Stimulated activated CD4-positive, alpha-beta T cell treated with anti-CD3 and anti-CD28 coated beads, Interleukin-2, amount 100 ng/mL, for 24 hours (primary cell): ENCODE measurements around the gene GNE.
"Not testable (repeated sequence)": the region's sequence is repeated elsewhere in the genome, so short reads cannot be mapped to it uniquely, and the experiment has no call there.

Source experiments
- DNase-seq, 2 donors: peaks; one replicate each; pipeline ENCODE4 v3.0.0-alpha.2; 2020

The GNE gene

DNA sequence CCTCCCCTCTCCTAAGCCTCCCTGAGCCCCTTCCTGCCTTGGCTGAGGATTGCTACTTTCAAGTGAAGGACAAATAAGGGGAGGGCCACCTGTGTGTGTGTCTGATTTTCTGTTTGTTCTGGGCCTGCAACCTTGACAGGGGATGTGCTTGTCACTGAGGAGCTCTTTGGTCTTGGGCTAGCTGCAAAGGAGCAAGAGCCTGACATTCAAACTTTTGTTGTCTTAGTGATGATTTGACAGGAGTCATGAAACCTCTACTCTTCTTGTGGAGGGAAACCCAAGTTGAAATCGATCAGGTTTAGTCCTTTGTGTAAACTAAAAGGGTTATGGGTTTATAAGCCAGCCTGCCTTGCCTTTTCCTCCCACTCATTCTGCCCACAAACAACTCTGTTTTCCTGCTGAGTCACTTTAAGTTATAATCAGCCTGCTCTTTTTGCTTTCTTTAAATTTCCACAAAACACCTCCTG lies 50.7 kb downstream of the GNE start:
- no peak for DNase-seq

DNA sequence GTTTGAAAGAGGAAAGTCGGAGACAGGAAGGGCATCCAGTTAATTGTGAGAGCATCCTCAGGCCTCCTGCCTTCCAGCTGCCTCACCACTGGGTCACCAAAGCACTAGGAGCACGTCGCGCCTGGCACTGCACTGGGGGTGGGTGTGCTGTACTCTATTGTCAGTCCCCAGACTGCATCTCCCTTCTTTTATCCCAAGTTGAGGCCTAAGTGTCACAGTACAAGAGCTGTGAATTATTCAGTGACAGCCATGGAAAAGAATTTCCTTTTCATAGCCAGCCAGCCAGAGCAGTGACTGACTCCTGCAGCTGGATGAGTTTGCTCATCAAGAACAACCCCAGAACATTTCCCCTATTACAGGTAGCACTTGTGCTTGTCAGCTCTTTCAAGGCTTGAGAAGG lies 51.2 kb downstream of the GNE start:
- no peak for DNase-seq

- no peak for DNase-seq
Measured at GRCh38 chr9:36204906-36205547, 53.2 kb downstream of the GNE start.

DNA sequence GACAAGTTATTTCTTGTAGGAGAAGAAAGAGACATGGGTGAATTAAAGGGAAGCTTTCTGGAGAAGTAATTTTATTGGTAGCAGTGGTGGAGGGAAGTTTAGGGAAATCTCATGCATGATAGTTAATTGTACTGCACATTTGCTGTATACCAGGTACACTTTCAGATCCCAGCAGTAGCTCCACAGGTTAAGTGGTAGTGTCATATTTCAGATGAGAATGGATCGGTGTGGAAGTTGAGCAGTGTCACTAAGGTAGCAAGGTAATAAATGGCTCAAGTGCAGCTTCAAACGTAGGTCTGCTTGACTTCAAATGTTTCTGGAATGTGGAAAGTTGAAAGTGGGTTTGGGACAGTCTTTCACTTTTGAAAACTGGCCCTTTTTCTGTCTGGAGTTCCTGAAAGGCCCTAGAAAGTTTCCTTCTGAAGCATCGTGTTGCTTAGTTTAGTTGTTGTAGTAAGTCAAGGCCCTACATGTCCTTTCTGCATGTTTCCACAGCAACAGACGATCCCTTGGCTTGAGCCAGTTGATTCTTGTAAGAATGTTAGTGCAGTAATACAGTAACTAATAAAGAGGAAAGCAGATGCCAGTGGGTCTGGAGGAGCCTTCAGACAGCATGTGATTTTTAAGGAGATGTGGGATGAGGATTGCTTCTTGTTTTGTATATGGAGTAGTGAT lies 63.8 kb downstream of the GNE start:
- DNase-seq, result no peak

DNA sequence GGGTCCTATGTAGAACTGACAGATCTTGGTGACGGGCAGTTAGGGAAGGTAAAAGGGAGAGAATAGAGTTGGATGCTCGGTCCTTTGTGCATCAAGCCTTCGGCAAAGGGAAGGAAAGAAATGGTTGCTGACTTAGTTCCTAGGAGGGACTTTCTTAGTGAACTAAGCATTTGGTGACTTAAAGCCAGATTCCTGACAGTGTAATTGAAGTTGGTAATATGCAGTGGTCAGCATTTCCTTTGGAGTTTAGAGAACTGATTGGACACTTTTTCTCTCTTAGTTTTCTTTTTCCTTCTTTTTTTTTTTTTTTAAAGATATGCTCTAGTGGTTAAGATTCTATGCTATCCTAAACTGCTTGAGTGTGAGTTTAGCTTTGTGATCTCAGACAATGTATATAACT lies 65.2 kb downstream of the GNE start:
- DNase-seq, result no peak

- no peak for DNase-seq
Measured at GRCh38 chr9:36192196-36192595, 66.1 kb downstream of the GNE start.

GRCh38 chr9:36191686-36192085 lies 66.6 kb downstream of the GNE start:
- DNase-seq, result no peak

DNA sequence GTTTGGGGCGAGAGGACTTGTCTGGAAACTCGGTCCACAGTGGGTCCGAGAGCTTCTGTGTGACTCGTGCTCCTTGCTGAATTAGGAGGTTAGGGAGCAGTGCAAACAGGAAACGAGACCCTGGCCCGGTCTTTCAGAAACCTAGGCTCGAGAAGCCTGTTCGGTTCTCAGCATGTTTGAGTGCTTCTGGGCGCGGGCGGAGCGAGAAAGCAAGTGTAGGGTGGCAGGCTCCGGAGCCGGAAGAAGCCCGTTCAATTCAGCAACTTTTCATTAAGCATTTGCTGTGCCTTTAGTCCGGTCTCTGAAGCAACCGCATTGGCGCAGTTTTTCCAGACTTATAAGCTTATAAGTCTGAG lies 67.0 kb downstream of the GNE start:
- peak; percentile 54 to 64 for DNase-seq

GRCh38 chr9:36190388-36191289 lies 67.6 kb downstream of the GNE start, which contains the start of gene CLTA:
TSS of gene CLTA (plus strand) at chr9:36190921. CDS start at chr9:36191057, 136 bp downstream.
- DNase-seq, result peak; percentile 90 to 95

DNA sequence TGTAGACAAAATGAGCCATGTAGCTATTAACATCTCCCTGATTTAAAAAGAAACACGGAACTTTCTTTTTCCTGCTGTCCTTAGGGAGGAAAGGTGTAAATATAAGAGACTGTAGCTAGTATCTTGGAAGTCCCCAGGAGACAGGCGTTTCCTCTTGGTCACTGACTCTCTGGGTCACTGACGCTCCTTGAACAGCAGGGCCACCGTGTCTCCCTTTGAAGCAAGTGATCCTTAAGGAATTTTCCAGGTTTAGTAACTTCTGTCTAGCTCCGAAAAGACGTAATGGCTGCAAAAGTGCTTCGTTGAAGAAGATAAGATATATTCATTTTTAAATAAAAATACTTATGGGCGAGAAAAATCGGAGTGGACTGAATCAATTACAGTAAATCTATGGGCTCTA lies 68.3 kb downstream of the GNE start:
- no peak for DNase-seq

DNA sequence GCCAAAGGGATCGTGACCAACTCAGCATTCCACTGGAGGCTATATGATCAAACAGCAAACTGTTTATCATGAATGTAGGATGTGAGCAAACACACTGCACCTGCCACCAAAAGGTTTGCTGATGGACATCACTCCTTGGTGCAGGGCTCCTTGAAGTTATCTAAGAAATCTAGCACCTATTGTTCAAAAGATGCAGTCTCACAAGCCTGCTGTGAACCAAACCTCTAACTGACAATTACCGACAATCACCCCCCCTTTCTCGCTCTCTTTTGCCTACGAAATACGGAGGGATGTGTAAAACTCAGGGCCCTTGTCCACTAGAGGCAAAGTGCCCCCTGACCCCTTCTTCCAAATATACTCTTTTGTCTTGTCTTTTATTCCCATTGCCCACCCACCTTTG lies 70.0 kb downstream of the GNE start:
- DNase-seq, result no peak

DNA sequence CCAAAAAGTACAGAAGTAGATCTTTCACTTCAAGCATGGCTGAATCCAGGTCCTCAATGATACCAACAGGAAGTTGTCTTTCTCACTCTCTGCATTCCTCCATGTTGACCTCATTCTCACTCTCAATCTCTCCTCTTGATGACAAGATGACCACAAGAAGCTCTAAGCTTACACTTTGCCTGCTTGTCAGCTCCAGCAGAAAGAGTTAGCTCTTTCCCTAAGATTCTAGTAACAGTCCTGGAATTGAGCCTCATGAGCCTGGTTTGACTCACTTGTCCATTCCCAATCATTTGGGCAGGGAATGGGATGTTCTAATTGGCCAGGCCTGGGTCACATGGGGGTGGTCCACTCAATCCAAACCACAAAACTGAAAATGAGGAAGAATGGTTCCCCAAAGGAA lies 70.8 kb downstream of the GNE start:
- no peak for DNase-seq

DNA sequence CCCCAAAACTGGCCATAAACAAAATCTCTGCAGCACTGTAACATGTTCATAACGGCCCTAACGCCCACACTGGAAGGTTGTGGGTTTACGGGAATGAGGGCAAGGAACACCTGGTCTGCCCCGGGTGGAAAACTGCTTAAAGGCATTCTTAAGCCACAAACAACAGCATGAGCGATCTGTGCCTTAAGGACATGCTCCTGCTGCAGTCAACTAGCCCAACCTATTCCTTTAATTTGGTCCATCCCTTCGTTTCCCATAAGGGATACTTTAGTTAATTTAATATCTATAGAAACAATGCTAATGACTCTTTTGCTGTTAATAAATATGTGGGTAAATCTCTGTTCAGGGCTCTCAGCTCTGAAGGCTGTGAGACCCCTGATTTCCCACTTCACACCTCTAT lies 78.0 kb downstream of the GNE start:
- not testable (repeated sequence) for DNase-seq

- DNase-seq, result no peak
Measured at GRCh38 chr9:36177571-36177970, 80.7 kb downstream of the GNE start.

DNA sequence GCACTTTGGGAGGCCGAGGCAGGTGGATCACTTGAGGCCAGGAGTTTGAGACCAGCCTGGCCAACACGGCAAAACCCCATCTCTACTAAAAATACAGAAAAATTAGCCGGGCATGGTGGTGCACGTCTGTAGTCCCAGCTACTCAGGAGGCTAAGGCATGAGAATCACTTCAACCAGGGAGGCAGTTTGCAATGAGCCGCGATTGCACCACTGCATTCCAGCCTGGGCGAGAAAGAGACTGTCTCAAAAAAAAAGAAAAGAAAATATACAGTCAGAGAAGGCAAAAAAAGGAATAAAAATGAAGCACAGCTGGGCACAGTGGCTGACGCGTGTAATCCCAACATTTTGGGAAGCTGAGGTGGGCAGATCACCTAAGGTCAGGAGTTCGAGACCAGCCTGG lies 81.8 kb downstream of the GNE start:
- DNase-seq, result not testable (repeated sequence)

DNA sequence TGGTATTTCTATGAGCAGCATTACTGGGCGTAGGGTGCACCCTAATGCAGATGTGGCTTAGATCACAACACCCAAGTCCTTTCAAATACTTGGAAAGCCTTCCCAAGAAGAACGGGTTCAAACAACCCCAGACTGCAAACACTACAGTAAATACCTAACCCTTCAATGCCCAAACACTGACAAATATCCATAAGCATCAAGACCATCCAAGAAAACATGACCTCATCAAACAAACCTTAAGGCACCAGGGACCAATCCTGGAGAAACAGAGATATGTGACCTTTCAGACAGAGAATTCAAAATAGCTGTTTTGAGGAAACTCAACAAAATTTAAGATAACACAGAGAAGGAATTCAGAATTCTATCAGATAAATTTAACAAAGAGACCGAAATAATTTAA lies 83.0 kb downstream of the GNE start:
- not testable (repeated sequence) for DNase-seq

- DNase-seq, result no peak
Measured at GRCh38 chr9:36174731-36175130, 83.5 kb downstream of the GNE start.

DNA sequence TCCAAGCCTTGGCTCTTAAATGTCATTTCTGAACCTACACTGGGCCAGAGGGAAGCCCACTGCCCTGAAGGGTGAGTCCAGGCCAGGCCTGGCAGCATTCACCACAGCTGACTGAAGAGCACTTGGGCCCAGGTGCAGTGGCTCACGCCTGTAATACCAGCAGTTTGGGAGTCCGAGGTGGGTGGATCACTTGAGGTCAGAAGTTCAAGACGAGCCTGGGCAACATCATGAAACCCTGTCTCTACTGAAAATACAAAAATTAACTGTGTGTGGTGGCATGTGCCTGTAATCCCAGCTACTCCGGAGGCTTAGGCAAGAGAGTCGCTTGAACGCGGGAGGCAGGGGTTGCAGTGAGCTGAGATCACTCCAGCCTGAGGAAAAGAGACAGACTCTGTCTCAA lies 84.0 kb downstream of the GNE start:
- no peak for DNase-seq

DNA sequence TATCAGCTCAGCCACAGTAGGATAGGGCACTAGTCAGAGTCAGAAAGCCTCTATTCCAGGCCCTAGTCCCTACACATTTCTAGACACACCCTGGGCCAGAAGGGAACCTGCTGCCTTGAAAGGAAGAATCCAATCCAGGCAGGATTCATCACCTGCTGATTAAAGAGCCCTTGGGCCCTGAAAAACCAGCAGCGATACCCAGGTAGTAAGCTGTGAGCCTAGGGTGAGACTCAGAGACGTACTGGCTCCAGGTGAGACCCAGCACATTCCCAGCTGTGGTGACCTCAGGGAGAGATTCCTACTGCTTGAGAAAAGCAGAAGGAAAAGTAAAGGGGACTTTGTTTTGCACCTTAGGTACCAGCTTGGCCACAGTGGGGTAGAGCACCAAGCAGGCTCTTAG lies 84.4 kb downstream of the GNE start:
- DNase-seq, result no peak

GRCh38 chr9:36170531-36170930 lies 87.7 kb downstream of the GNE start:
- DNase-seq, result no peak

DNA sequence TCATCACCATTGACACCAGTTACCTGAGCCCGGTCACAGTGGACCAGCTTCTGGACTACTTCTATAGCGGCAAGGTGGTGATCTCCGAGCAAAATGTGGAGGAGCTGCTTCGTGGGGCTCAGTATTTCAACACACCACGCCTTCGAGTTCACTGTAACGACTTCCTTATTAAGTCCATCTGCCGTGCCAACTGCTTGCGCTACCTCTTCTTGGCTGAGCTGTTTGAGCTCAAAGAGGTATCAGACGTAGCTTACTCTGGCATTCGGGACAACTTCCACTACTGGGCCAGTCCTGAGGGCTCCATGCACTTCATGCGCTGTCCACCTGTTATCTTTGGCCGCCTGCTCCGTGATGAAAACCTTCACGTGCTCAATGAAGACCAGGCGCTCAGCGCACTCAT lies 88.5 kb downstream of the GNE start:
- no peak for DNase-seq

- DNase-seq, result no peak
Measured at GRCh38 chr9:36169166-36169565, 89.1 kb downstream of the GNE start, which contains the start of gene CCIN. TSS of gene CCIN (plus strand) at chr9:36169388. CDS start at chr9:36169503, 115 bp downstream.

DNA sequence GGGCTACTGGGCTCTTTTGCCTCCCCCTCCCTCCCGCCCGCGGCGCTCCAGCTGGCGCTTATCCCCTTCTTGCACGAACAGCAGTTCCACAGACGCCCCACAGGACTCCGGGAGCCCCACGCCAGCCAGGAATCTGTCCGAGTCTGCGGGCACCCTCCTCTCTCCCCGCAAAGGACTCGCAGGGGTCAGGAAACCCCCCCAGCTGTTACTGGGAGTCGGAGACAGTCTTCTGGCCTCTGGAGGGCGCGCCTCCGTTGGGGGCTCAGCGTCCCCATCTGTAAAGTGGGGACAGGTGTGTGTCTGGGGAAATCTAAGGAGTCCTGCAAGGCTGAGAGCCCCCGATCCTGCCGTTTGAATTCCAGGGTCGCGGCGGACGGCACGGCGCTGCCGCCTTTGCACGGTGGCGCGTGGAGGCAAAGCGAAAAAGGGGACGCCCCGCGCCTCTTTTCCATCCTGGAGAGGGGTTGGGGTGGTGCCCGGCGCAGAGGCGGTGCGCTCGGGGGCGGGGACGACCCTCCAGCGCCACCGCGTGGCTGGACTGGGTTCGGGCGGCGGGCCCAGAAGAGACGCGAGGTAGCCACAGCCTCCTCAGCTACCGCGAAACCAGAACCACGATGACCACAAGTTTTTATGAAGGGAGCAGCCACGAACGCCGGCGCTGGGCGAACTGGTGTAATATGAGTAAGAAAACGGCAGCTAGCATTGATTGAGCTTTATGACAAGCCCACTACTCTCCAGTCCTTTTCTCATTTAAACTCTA lies 91.9 kb downstream of the GNE start:
- peak; percentile 85 to 89 for DNase-seq
